Measurements from ENCODE around the gene IL1RAPL1.
"Not testable (repeated sequence)": the region's sequence is repeated elsewhere in the genome, so short reads cannot be mapped to it uniquely, and the experiment has no call there.

The IL1RAPL1 gene

GRCh38 chrX:29243942-29244341 is 656.7 kb downstream of the IL1RAPL1 start:
- no peak for DNase-seq (ENCODE audit: low spot score in 2 of 2)
- no peaks in the 10 kb centered on the region for H3K36me3 Mint-ChIP-seq
- H3K9me3 Mint-ChIP-seq, result peaks cover 9% of the 10 kb centered on the region
- no peak for ATAC-seq
- no peak overlapping the region for H3K4me3 Mint-ChIP-seq
- no peaks in the 10 kb centered on the region for H3K4me1 Mint-ChIP-seq
- H3K27ac Mint-ChIP-seq, result no peak overlapping the region

- Mint-ChIP-seq H3K27ac (no peak overlapping the region), H3K9me3 (peaks cover 7% of the 10 kb centered on the region), H3K4me1 (no peaks in the 10 kb centered on the region), H3K36me3 (no peaks in the 10 kb centered on the region), H3K4me3 (no peak overlapping the region)
- DNase-seq (ENCODE audit: low spot score in 2 of 2), result no peak
- no peak for ATAC-seq
Observed at GRCh38 chrX:29254515-29254914, 667.3 kb downstream of the IL1RAPL1 start.

- no peak overlapping the region for H3K4me3 Mint-ChIP-seq
- H3K27ac Mint-ChIP-seq, result no peak overlapping the region
- no peaks in the 10 kb centered on the region for H3K36me3 Mint-ChIP-seq
- H3K4me1 Mint-ChIP-seq, result no peaks in the 10 kb centered on the region
- ATAC-seq, result no peak
- DNase-seq (ENCODE audit: low spot score in 2 of 2), result no peak
- H3K9me3 Mint-ChIP-seq, result peaks cover 7% of the 10 kb centered on the region
Observed at GRCh38 chrX:29257521-29257920, 670.3 kb downstream of the IL1RAPL1 start.

GRCh38 chrX:29269390-29269789 is 682.1 kb downstream of the IL1RAPL1 start:
- no peak overlapping the region for H3K27ac Mint-ChIP-seq
- no peak for ATAC-seq

GRCh38 chrX:29274517-29274916 is 687.3 kb downstream of the IL1RAPL1 start:
- Mint-ChIP-seq H3K4me3 (no peak overlapping the region), H3K9me3 (peaks cover 15% of the 10 kb centered on the region), H3K4me1 (no peaks in the 10 kb centered on the region), H3K27ac (no peak overlapping the region), H3K36me3 (no peaks in the 10 kb centered on the region)
- ATAC-seq, result no peak
- DNase-seq (ENCODE audit: low spot score in 2 of 2), result no peak

More at GRCh38 chrX:29269390-29269789, 682.1 kb downstream of the IL1RAPL1 start:
- no peaks in the 10 kb centered on the region for H3K36me3 Mint-ChIP-seq
- H3K4me3 Mint-ChIP-seq, result no peak overlapping the region
- DNase-seq (ENCODE audit: low spot score in 2 of 2), result no peak
- H3K4me1 Mint-ChIP-seq, result no peaks in the 10 kb centered on the region
- peaks cover 10% of the 10 kb centered on the region for H3K9me3 Mint-ChIP-seq

GRCh38 chrX:29275928-29276327 is 688.7 kb downstream of the IL1RAPL1 start:
- Mint-ChIP-seq H3K4me3 (no peak overlapping the region), H3K4me1 (no peaks in the 10 kb centered on the region), H3K9me3 (peaks cover 18% of the 10 kb centered on the region), H3K27ac (no peak overlapping the region), H3K36me3 (no peaks in the 10 kb centered on the region)
- DNase-seq (ENCODE audit: low spot score in 2 of 2), result no peak
- no peak for ATAC-seq

GRCh38 chrX:29281078-29281742 is 694.0 kb downstream of the IL1RAPL1 start:
- Mint-ChIP-seq H3K4me3 (no peak overlapping the region), H3K9me3 (peaks cover 7% of the 10 kb centered on the region), H3K27ac (no peak overlapping the region), H3K36me3 (no peaks in the 10 kb centered on the region), H3K4me1 (no peaks in the 10 kb centered on the region)
- ATAC-seq, result no peak
- no peak for DNase-seq (ENCODE audit: low spot score in 2 of 2)

GRCh38 chrX:29285664-29286063 is 698.4 kb downstream of the IL1RAPL1 start:
- Mint-ChIP-seq H3K4me1 (no peaks in the 10 kb centered on the region), H3K27ac (no peak overlapping the region)

GRCh38 chrX:29295987-29296680 is 708.9 kb downstream of the IL1RAPL1 start:
- ATAC-seq (no peak), DNase-seq (ENCODE audit: low spot score in 2 of 2) (no peak)
- Mint-ChIP-seq H3K4me3 (no peak overlapping the region), H3K4me1 (no peaks in the 10 kb centered on the region), H3K9me3 (peaks cover 3% of the 10 kb centered on the region), H3K36me3 (no peaks in the 10 kb centered on the region), H3K27ac (no peak overlapping the region)

More at GRCh38 chrX:29285664-29286063, 698.4 kb downstream of the IL1RAPL1 start:
- Mint-ChIP-seq H3K36me3 (no peaks in the 10 kb centered on the region), H3K4me3 (no peak overlapping the region), H3K9me3 (peaks cover 7% of the 10 kb centered on the region)
- no peak for ATAC-seq
- DNase-seq (ENCODE audit: low spot score in 2 of 2), result no peak

GRCh38 chrX:29297171-29297800 is 710.0 kb downstream of the IL1RAPL1 start:
- Mint-ChIP-seq H3K9me3 (peaks cover 5% of the 10 kb centered on the region), H3K4me3 (no peak overlapping the region), H3K4me1 (no peaks in the 10 kb centered on the region), H3K27ac (no peak overlapping the region), H3K36me3 (no peaks in the 10 kb centered on the region)
- no peak for ATAC-seq
- no peak for DNase-seq (ENCODE audit: low spot score in 2 of 2)

- no peaks in the 10 kb centered on the region for H3K4me1 Mint-ChIP-seq
- H3K36me3 Mint-ChIP-seq, result no peaks in the 10 kb centered on the region
- no peak overlapping the region for H3K4me3 Mint-ChIP-seq
- H3K27ac Mint-ChIP-seq, result no peak overlapping the region
- ATAC-seq, result no peak
- no peak for DNase-seq (ENCODE audit: low spot score in 2 of 2)
- H3K9me3 Mint-ChIP-seq, result peaks cover 5% of the 10 kb centered on the region
Observed at GRCh38 chrX:29299684-29300083, 712.4 kb downstream of the IL1RAPL1 start.

GRCh38 chrX:29308726-29309125 is 721.5 kb downstream of the IL1RAPL1 start:
- Mint-ChIP-seq H3K4me3 (no peak overlapping the region), H3K4me1 (no peaks in the 10 kb centered on the region), H3K27ac (no peak overlapping the region), H3K9me3 (peaks cover 12% of the 10 kb centered on the region), H3K36me3 (no peaks in the 10 kb centered on the region)
- ATAC-seq (no peak), DNase-seq (ENCODE audit: low spot score in 2 of 2) (no peak)

- Mint-ChIP-seq H3K4me3 (no peak overlapping the region), H3K27ac (no peak overlapping the region), H3K36me3 (no peaks in the 10 kb centered on the region), H3K4me1 (no peaks in the 10 kb centered on the region), H3K9me3 (peaks cover 6% of the 10 kb centered on the region)
- ATAC-seq (no peak), DNase-seq (ENCODE audit: low spot score in 2 of 2) (no peak)
Observed at GRCh38 chrX:29315931-29316330, 728.7 kb downstream of the IL1RAPL1 start.

GRCh38 chrX:29318012-29318411 is 730.8 kb downstream of the IL1RAPL1 start:
- Mint-ChIP-seq H3K36me3 (no peaks in the 10 kb centered on the region), H3K27ac (no peak overlapping the region), H3K9me3 (peaks cover 10% of the 10 kb centered on the region), H3K4me1 (no peaks in the 10 kb centered on the region), H3K4me3 (no peak overlapping the region)
- ATAC-seq (no peak), DNase-seq (ENCODE audit: low spot score in 2 of 2) (no peak)

- ATAC-seq; DNase-seq (ENCODE audit: low spot score in 2 of 2); H3K36me3 Mint-ChIP-seq; H3K4me1 Mint-ChIP-seq; H3K27ac Mint-ChIP-seq; H3K4me3 Mint-ChIP-seq; H3K9me3 Mint-ChIP-seq: not testable (repeated sequence)
Observed at GRCh38 chrX:29332429-29332828, 745.2 kb downstream of the IL1RAPL1 start.

GRCh38 chrX:29333091-29333490 is 745.8 kb downstream of the IL1RAPL1 start:
- not testable (repeated sequence) for ATAC-seq; H3K36me3 Mint-ChIP-seq; DNase-seq (ENCODE audit: low spot score in 2 of 2); H3K4me3 Mint-ChIP-seq; H3K4me1 Mint-ChIP-seq; H3K27ac Mint-ChIP-seq; H3K9me3 Mint-ChIP-seq
